ENCODE results near the gene OPRD1.

GRCh38 chr1:28783363-28783762 lies 28.6 kb upstream of the OPRD1 start:
- TF ChIP-seq, protein P1, sequence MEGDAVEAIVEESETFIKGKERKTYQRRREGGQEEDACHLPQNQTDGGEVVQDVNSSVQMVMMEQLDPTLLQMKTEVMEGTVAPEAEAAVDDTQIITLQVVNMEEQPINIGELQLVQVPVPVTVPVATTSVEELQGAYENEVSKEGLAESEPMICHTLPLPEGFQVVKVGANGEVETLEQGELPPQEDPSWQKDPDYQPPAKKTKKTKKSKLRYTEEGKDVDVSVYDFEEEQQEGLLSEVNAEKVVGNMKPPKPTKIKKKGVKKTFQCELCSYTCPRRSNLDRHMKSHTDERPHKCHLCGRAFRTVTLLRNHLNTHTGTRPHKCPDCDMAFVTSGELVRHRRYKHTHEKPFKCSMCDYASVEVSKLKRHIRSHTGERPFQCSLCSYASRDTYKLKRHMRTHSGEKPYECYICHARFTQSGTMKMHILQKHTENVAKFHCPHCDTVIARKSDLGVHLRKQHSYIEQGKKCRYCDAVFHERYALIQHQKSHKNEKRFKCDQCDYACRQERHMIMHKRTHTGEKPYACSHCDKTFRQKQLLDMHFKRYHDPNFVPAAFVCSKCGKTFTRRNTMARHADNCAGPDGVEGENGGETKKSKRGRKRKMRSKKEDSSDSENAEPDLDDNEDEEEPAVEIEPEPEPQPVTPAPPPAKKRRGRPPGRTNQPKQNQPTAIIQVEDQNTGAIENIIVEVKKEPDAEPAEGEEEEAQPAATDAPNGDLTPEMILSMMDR (conservative IDR thresholded peaks at IDR 0.05; ENCODE audit: low read length) = peak; percentile 39
- no peak for TF ChIP-seq EZH2phosphoT487 (IDR thresholded peaks at IDR 0.05; ENCODE audit: borderline replicate concordance)

Measured in Loucy (cell line).